OCI-LY1 (cell line): ENCODE measurements around the gene UTP20.

Experiments
- H2AFZ ChIP-seq: fragments of 200-600 bp; sonication (generic), shearing (Covaris generic); 2 replicates; pipeline ENCODE4 v1.6.0; 2014; ENCODE audit warnings: antibody characterized with exemption, mild to moderate bottlenecking, low read length
- H3F3A ChIP-seq: fragments of 200-600 bp; sonication (generic), shearing (Covaris generic); 2 replicates; pipeline ENCODE4 v1.6.0; 2014; ENCODE audit warnings: mild to moderate bottlenecking, antibody characterized with exemption, low read length, moderate library complexity; ENCODE audit not compliant: insufficient read depth
- H3K27ac ChIP-seq: fragments of 200-600 bp; sonication (generic); 2 replicates; pipeline ENCODE4 v1.5.1; 2014; ENCODE audit warnings: low read length, mixed run types, mild to moderate bottlenecking, low read depth; ENCODE audit not compliant: poor library complexity, severe bottlenecking
- H3K27me3 ChIP-seq: fragments of 200-600 bp; sonication (generic); 2 replicates; pipeline ENCODE4 v1.6.0; 2014; ENCODE audit warnings: antibody characterized with exemption, mild to moderate bottlenecking, low read length, moderate library complexity; ENCODE audit not compliant: insufficient read depth
- H3K36me3 ChIP-seq: fragments of 200-600 bp; sonication (generic); 2 replicates; pipeline ENCODE4 v1.6.1; 2014; ENCODE audit warnings: mild to moderate bottlenecking, antibody characterized with exemption, low read length, moderate library complexity, mixed read lengths; ENCODE audit not compliant: insufficient read depth
- H3K4me1 ChIP-seq: fragments of 200-600 bp; sonication (generic); 2 replicates; pipeline ENCODE4 v1.5.1; 2014; ENCODE audit warnings: mild to moderate bottlenecking, low read length, moderate library complexity; ENCODE audit not compliant: insufficient read depth, severe bottlenecking
- H3K4me2 ChIP-seq: fragments of 200-600 bp; sonication (generic), shearing (Covaris generic); 2 replicates; pipeline ENCODE4 v1.6.1; 2014; ENCODE audit warnings: low read length
- H3K4me3 ChIP-seq: fragments of 200-600 bp; sonication (generic); 2 replicates; pipeline ENCODE4 v1.5.1; 2014; ENCODE audit warnings: low read length, low read depth, mild to moderate bottlenecking, mixed read lengths; ENCODE audit not compliant: poor library complexity, severe bottlenecking
- H3K79me2 ChIP-seq: fragments of 200-600 bp; shearing (Covaris generic); 2 replicates; pipeline ENCODE4 v1.6.1; 2016; ENCODE audit warnings: mixed run types, low read length, mixed read lengths; ENCODE audit not compliant: insufficient read depth
- H3K9ac ChIP-seq: fragments of 200-600 bp; sonication (generic), shearing (Covaris generic); 2 replicates; pipeline ENCODE4 v1.6.1; 2014; ENCODE audit warnings: mild to moderate bottlenecking, low read length, mixed read lengths
- H3K9me2 ChIP-seq: fragments of 200-600 bp; sonication (generic), shearing (Covaris generic); 2 replicates; pipeline ENCODE4 v1.6.1; 2014; ENCODE audit warnings: low read depth, mild to moderate bottlenecking, low read length, mixed read lengths
- H3K9me3 ChIP-seq: fragments of 200-600 bp; shearing (Covaris generic); 2 replicates; pipeline ENCODE4 v1.6.1; 2014; ENCODE audit warnings: low read length, mixed read lengths
- H4K20me1 ChIP-seq: fragments of 200-600 bp; sonication (generic), shearing (Covaris generic); 2 replicates; pipeline ENCODE4 v1.6.0; 2016; ENCODE audit warnings: mild to moderate bottlenecking, low read length; ENCODE audit not compliant: insufficient read depth
- EZH2 ChIP-seq: fragments of 200-600 bp; sonication (generic), shearing (Covaris generic); IDR thresholded peaks from 2 replicates; pipeline ENCODE4 v1.8.0; 2017; ENCODE audit warnings: borderline replicate concordance, mixed run types, mild to moderate bottlenecking, antibody characterized with exemption, low read length, moderate library complexity, mixed read lengths
- TF ChIP-seq, protein P1 (sequence below): fragments of 200-600 bp; sonication (generic), shearing (Covaris generic); IDR thresholded peaks from 2 replicates; pipeline ENCODE4 v1.5.1; 2017; ENCODE audit warnings: mild to moderate bottlenecking, antibody characterized with exemption, low read length, moderate library complexity, mixed read lengths

Gene UTP20

DNA sequence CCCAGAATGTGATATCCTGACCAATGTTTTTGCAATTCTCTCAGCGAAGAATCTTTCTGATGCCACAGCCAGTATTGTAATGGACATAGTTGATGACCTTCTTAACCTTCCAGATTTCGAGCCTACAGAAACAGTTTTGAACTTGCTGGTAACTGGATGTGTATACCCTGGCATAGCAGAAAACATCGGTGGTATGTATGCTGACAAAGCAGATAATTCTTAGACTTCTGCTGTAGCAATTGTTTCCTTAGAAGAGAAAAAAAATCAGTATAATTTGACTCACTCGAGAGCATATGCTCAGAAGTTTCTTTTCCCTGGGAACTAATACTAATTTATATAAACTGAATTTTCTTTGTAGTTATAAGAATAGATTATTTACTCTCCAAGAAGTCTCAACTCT lies 58.2 kb downstream of the UTP20 start:
- Histone ChIP-seq H3K4me2 (no peak overlapping the region), H3K4me3 (no peak overlapping the region), H3F3A (no peaks in the 10 kb centered on the region), H3K79me2 (no peaks in the 10 kb centered on the region), H3K9ac (no peak overlapping the region), H3K36me3 (peaks cover 36% of the 10 kb centered on the region), H3K27ac (no peak overlapping the region), H4K20me1 (no peaks in the 10 kb centered on the region), H3K9me3 (no peaks in the 10 kb centered on the region), H3K27me3 (no peaks in the 10 kb centered on the region), H3K4me1 (no peaks in the 10 kb centered on the region), H3K9me2 (no peaks in the 10 kb centered on the region), H2AFZ (no peak overlapping the region)
- TF ChIP-seq EZH2, result no peak
- TF ChIP-seq, protein P1, sequence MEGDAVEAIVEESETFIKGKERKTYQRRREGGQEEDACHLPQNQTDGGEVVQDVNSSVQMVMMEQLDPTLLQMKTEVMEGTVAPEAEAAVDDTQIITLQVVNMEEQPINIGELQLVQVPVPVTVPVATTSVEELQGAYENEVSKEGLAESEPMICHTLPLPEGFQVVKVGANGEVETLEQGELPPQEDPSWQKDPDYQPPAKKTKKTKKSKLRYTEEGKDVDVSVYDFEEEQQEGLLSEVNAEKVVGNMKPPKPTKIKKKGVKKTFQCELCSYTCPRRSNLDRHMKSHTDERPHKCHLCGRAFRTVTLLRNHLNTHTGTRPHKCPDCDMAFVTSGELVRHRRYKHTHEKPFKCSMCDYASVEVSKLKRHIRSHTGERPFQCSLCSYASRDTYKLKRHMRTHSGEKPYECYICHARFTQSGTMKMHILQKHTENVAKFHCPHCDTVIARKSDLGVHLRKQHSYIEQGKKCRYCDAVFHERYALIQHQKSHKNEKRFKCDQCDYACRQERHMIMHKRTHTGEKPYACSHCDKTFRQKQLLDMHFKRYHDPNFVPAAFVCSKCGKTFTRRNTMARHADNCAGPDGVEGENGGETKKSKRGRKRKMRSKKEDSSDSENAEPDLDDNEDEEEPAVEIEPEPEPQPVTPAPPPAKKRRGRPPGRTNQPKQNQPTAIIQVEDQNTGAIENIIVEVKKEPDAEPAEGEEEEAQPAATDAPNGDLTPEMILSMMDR, result no peak

DNA sequence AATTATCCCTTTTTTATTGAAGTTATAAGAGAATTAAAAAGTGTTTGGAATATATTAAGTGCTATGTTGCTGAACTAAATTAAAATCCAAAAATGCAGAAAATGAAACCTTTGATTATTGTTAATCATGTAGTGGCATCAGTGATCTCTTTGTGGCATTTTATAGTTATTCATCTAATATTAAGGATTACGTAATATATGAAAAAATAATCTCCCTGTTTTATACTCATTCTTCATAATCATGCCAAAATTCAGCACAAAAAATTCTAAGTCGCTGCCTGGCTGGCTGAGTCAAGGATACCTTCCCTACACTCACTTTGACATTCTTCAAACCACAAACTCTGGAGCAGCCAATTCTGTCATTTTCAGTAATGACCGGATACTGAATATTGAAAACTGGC lies 64.0 kb downstream of the UTP20 start:
- Histone ChIP-seq H4K20me1 (no peaks in the 10 kb centered on the region), H3K9me2 (no peaks in the 10 kb centered on the region), H2AFZ (no peak overlapping the region), H3K4me3 (no peak overlapping the region), H3K4me1 (peaks cover 5% of the 10 kb centered on the region), H3K36me3 (peaks cover 68% of the 10 kb centered on the region), H3F3A (no peaks in the 10 kb centered on the region), H3K4me2 (no peak overlapping the region), H3K27me3 (no peaks in the 10 kb centered on the region), H3K9ac (no peak overlapping the region), H3K9me3 (no peaks in the 10 kb centered on the region), H3K27ac (no peak overlapping the region), H3K79me2 (no peaks in the 10 kb centered on the region)
- no peak for TF ChIP-seq EZH2
- TF ChIP-seq, protein P1, result no peak

DNA sequence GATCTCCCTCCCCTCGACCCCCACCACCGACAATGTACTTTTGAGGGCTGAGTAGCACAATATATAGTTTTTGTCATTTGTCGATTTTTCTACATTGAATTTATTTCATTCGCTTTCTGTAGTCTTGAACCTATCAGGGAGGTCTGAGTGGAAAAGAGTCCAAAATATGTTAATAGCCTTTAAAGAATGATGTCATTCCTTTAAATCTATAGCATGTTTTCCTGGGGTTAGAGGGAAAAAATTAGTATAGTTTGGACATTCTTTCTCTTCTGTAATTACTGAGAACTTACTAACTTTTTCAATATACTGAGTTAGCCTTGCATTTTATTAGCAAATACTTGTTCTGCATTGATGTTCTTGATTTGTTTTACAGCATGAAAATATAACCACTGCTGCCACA lies 71.8 kb downstream of the UTP20 start:
- H3K27ac ChIP-seq, result no peak overlapping the region
- H4K20me1 ChIP-seq, result no peaks in the 10 kb centered on the region
- H3F3A ChIP-seq, result no peaks in the 10 kb centered on the region
- H3K4me2 ChIP-seq, result no peak overlapping the region
- H3K4me3 ChIP-seq, result no peak overlapping the region
- no peaks in the 10 kb centered on the region for H3K4me1 ChIP-seq
- no peaks in the 10 kb centered on the region for H3K79me2 ChIP-seq
- H3K36me3 ChIP-seq, result peaks cover 77% of the 10 kb centered on the region
- H3K9me3 ChIP-seq, result no peaks in the 10 kb centered on the region
- no peak overlapping the region for H2AFZ ChIP-seq
- no peak overlapping the region for H3K9ac ChIP-seq
- no peaks in the 10 kb centered on the region for H3K9me2 ChIP-seq
- H3K27me3 ChIP-seq, result no peaks in the 10 kb centered on the region
- TF ChIP-seq, protein P1, result no peak
- no peak for TF ChIP-seq EZH2
